ENCODE data around the gene PREB.

GRCh38 chr2:27109083-27109482 lies 25.4 kb downstream of the PREB start:
- TF ChIP-seq CTCF (conservative IDR thresholded peaks at IDR 0.05 in 1 of 2, IDR thresholded peaks at IDR 0.05 in 1 of 2; ENCODE audit: extremely low read depth in 1 of 2, insufficient read depth in 1 of 2, low read depth in 1 of 2, low read length in 2 of 2) = no peak
- no peak for TF ChIP-seq EZH2 (IDR thresholded peaks at IDR 0.05; ENCODE audit: borderline replicate concordance, low read length)

Measured in mammary epithelial cell (primary cell).